Ascending aorta (tissue), 2 donors: ENCODE measurements around the gene SPNS2. TPM values are rescaled to one million over a fixed set of nuclear protein-coding genes. Genes with fewer than 3 reads are reported as not detected.

Source experiments
- DNase-seq, 2 donors: peaks; one replicate each; pipeline ENCODE4 v3.0.0-alpha.2; 2019; ENCODE audit warnings: low spot score in 2 of 2
- H3K27ac ChIP-seq, 2 donors: fragments of 200-600 bp; sonication (generic); one replicate each; pipeline ENCODE4 v1.5.1; 2016 to 2017; ENCODE audit warnings: mild to moderate bottlenecking in 1 of 2
- H3K27me3 ChIP-seq: fragments of 200-600 bp; sonication (generic); one replicate; pipeline ENCODE4 v1.5.1; 2017
- H3K36me3 ChIP-seq, 2 donors: fragments of 200-600 bp; sonication (generic); one replicate each; pipeline ENCODE4 v1.5.1; 2016
- H3K4me1 ChIP-seq, 2 donors: fragments of 200-600 bp; sonication (generic); one replicate each; pipeline ENCODE4 v1.5.1; 2016 to 2017; ENCODE audit warnings: mild to moderate bottlenecking in 1 of 2
- H3K4me3 ChIP-seq, 2 donors: fragments of 200-600 bp; sonication (generic); one replicate each; pipeline ENCODE4 v1.5.1; 2016 to 2017; ENCODE audit warnings: mild to moderate bottlenecking in 1 of 2
- H3K9me3 ChIP-seq, 2 donors: fragments of 200-600 bp; sonication (generic); one replicate each; pipeline ENCODE4 v1.5.1; 2016
- intact Hi-C: fragments of 100-400 bp; cut with DNase I; formaldehyde crosslinking; loops from one replicate; pipeline ENCODE4 v1.15.1; 2023
- total RNA-seq: library from RNA; depleted of rRNA; stranded (reverse); fragments of >200 nt; gene quantifications from one replicate; pipeline ENCODE4 v1.1.0, GENCODE V29; 2016
- TF ChIP-seq, protein P1 (sequence below), 3 experiments: fragments of 200-600 bp in 2 of 3; fragments of 450-650 bp in 1 of 3; sonication (generic) in 2 of 3; IDR thresholded peaks; one replicate each; pipeline ENCODE4 v1.5.1; 2016 to 2019; ENCODE audit warnings: antibody characterized with exemption in 3 of 3, mild to moderate bottlenecking in 1 of 3, moderate library complexity in 1 of 3

SPNS2 gene
- total RNA-seq, 1 donor from 2014 or later, result 107 TPM

DNA sequence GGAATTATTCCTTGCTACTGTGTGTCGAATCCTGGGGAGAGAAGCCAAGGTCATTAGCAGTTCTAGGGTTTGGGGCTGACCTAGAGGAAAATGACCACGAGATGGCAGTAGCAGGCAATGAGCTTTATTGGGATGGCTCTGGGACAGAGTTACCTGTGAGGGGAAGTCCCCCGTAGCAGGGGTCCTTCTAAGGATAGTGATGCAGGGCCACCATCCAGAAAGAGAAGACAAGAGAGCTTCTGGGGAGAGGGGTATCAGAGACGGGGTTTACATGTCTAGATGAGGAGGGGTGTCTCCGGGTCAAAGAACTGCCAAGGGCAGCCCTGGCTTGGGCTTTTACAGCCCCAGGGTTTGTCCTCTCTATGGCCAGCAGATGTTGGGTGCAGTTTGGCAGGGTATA lies 68.1 kb downstream of the SPNS2 start:
- Histone ChIP-seq H3K27ac (no peak overlapping the region), H3K27me3 (no peaks in the 10 kb centered on the region), H3K4me1 (peaks cover 2 to 10% of the 10 kb centered on the region in 2 donors), H3K4me3 (no peak overlapping the region), H3K9me3 (no peaks in the 10 kb centered on the region), H3K36me3 (no peaks in the 10 kb centered on the region)
- no peak for DNase-seq
- TF ChIP-seq, protein P1, sequence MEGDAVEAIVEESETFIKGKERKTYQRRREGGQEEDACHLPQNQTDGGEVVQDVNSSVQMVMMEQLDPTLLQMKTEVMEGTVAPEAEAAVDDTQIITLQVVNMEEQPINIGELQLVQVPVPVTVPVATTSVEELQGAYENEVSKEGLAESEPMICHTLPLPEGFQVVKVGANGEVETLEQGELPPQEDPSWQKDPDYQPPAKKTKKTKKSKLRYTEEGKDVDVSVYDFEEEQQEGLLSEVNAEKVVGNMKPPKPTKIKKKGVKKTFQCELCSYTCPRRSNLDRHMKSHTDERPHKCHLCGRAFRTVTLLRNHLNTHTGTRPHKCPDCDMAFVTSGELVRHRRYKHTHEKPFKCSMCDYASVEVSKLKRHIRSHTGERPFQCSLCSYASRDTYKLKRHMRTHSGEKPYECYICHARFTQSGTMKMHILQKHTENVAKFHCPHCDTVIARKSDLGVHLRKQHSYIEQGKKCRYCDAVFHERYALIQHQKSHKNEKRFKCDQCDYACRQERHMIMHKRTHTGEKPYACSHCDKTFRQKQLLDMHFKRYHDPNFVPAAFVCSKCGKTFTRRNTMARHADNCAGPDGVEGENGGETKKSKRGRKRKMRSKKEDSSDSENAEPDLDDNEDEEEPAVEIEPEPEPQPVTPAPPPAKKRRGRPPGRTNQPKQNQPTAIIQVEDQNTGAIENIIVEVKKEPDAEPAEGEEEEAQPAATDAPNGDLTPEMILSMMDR (IDR thresholded peaks at IDR 0.05), result peak; percentile 5 to 61 (median 56)
- intact Hi-C loops, result loop anchor here (2.0 to 5.0 kb wide), 2 partner anchors 58 to 144 kb away; no protein-coding TSS in a partner anchor

DNA sequence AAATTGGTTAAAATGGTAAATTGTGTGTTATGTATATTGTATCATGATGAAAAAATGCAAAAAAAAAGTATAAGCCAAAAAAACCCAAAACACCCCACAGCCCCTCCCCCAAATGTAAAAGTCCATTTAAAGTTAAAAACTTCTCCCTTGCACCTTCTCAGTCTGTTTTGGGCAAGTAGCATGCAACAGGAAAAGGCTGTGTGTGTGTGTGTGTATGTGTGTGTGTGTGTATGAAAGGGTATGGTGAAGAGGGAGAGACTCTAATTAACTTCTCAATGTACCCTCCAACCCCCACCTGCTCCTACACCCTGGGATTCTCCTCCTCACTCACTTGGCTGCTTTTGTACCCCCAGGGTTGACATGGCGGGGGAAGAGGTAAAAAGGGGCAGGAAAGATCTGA lies 70.9 kb downstream of the SPNS2 start:
- TF ChIP-seq, protein P1 (IDR thresholded peaks at IDR 0.05), result no peak
- H3K36me3 ChIP-seq, result no peaks in the 10 kb centered on the region
- H3K9me3 ChIP-seq, result no peaks in the 10 kb centered on the region
- no peak overlapping the region for H3K27ac ChIP-seq
- intact Hi-C loops, result loop anchor here (5.0 kb wide), 1 partner anchor 147 kb away; no protein-coding TSS in a partner anchor
- DNase-seq, result no peak
- no peak overlapping the region for H3K4me3 ChIP-seq
- H3K27me3 ChIP-seq, result no peaks in the 10 kb centered on the region
- H3K4me1 ChIP-seq, result no peaks in the 10 kb centered on the region

DNA sequence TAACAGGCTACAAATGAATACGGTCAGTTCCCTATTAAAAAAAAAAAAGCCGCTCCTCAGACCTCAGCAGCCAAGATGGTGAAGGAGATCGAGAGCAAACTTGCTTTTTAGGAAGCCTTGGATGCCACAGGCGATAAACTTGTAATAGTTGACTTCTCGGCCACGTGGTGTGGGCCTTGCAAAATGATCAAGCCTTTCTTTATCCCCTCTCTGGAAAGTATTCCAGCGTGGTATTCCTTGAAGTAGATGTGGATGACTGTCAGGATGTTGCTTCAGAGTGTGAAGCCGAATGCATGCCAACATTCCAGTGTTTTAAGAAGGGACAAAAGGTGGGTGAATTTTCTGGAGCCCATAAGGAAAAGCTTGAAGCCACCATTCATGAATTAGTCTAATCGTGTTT lies 73.5 kb downstream of the SPNS2 start:
- Histone ChIP-seq H3K4me1 (no peaks in the 10 kb centered on the region), H3K36me3 (no peaks in the 10 kb centered on the region), H3K27me3 (no peaks in the 10 kb centered on the region), H3K27ac (no peak overlapping the region), H3K4me3 (no peak overlapping the region), H3K9me3 (no peaks in the 10 kb centered on the region)
- no peak for DNase-seq
- intact Hi-C loops, result no loop called here
- TF ChIP-seq, protein P1 (IDR thresholded peaks at IDR 0.05), result no peak

DNA sequence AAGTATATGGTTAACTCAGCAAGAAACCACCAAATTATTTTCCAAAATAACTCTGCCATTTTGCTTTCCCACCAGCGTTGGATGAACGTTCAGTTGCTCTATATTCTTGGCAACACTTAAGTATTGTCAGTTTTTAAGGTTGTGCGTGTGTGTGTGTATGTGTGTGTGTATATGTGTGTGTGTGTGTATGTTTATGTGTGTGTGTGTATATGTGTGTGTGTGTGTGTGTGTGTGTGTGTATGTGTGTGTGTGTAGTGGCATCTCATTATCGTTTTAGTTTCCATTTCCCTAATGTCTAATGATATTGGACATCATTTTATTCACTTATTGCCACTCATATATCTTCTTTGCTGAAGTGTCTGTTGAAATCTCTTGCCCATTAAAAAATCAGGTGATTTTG lies 74.4 kb downstream of the SPNS2 start:
- intact Hi-C loops, result no loop called here

DNA sequence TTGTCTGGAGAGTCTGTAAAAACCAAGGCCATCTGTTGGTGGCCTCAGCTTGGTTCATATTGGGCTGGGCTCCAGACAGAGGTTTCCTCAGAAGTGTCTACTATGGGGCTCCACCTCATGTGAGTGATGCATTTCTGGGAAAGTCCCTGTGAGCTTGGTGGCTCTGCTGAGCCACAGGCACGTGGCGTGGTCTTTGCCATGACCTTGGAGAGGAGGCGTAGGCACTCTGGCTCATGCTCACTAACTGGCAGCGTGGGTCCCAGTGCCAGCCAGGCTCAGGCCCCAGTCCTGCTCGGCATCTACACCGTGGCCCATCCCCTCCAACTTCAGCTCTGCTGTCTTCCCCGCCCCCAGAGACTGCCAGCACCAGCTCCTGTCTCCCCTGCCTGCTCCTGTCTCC lies 75.0 kb downstream of the SPNS2 start:
- DNase-seq, result no peak
- Histone ChIP-seq H3K36me3 (no peaks in the 10 kb centered on the region), H3K27me3 (no peaks in the 10 kb centered on the region), H3K9me3 (no peaks in the 10 kb centered on the region), H3K4me1 (no peaks in the 10 kb centered on the region), H3K4me3 (no peak overlapping the region), H3K27ac (no peak overlapping the region)
- intact Hi-C loops, result no loop called here
- TF ChIP-seq, protein P1 (IDR thresholded peaks at IDR 0.05), result no peak

More for the DNA sequence above, 74.4 kb downstream of the SPNS2 start:
- Histone ChIP-seq H3K27me3 (no peaks in the 10 kb centered on the region), H3K27ac (no peak overlapping the region), H3K4me3 (no peak overlapping the region), H3K36me3 (no peaks in the 10 kb centered on the region), H3K9me3 (no peaks in the 10 kb centered on the region), H3K4me1 (no peaks in the 10 kb centered on the region)
- TF ChIP-seq, protein P1 (IDR thresholded peaks at IDR 0.05), result no peak
- DNase-seq, result no peak
